Measurements from ENCODE around the gene STAC3.

The STAC3 gene

GRCh38 chr12:57212701-57213057 is 38.3 kb downstream of the STAC3 start:
- peaks cover 37 to 60% of the 10 kb centered on the region in 2 donors for H3K27me3 Mint-ChIP-seq
- H3K36me3 Mint-ChIP-seq (ENCODE audit: insufficient read depth), result peaks cover 21% of the 10 kb centered on the region
- no peaks in the 10 kb centered on the region for H3K9me3 Mint-ChIP-seq
- no peak for ATAC-seq (replicated peaks)
- H3K4me3 Mint-ChIP-seq, result no peak overlapping the region
- DNase-seq, result no peak
- no peak overlapping the region for H3K27ac Mint-ChIP-seq
- H3K4me1 Mint-ChIP-seq (ENCODE audit: low read depth in 2 of 2), result peaks cover 31 to 33% of the 10 kb centered on the region in 2 donors

- Mint-ChIP-seq H3K27ac (no peak overlapping the region), H3K4me3 (no peak overlapping the region), H3K9me3 (no peaks in the 10 kb centered on the region), H3K36me3 (ENCODE audit: insufficient read depth) (peaks cover 18% of the 10 kb centered on the region), H3K4me1 (ENCODE audit: low read depth in 2 of 2) (peaks cover 26% of the 10 kb centered on the region in 2 donors), H3K27me3 (peaks cover 31 to 53% of the 10 kb centered on the region in 2 donors)
- ATAC-seq (replicated peaks) (no peak), DNase-seq (no peak)
Measured at GRCh38 chr12:57211791-57212700, 38.9 kb downstream of the STAC3 start.

GRCh38 chr12:57210926-57211692 is 39.9 kb downstream of the STAC3 start:
- Mint-ChIP-seq H3K27ac (no peak overlapping the region), H3K4me3 (no peak overlapping the region), H3K9me3 (no peaks in the 10 kb centered on the region), H3K27me3 (peaks cover 30 to 50% of the 10 kb centered on the region in 2 donors), H3K4me1 (ENCODE audit: low read depth in 2 of 2) (peaks cover 26% of the 10 kb centered on the region in 2 donors), H3K36me3 (ENCODE audit: insufficient read depth) (peaks cover 18% of the 10 kb centered on the region)
- DNase-seq (no peak), ATAC-seq (replicated peaks) (no peak)

- Mint-ChIP-seq H3K4me3 (no peak overlapping the region), H3K4me1 (ENCODE audit: low read depth in 2 of 2) (peaks cover 20% of the 10 kb centered on the region in 2 donors), H3K27ac (no peak overlapping the region), H3K9me3 (no peaks in the 10 kb centered on the region), H3K36me3 (ENCODE audit: insufficient read depth) (peaks cover 14% of the 10 kb centered on the region), H3K27me3 (peaks cover 23 to 44% of the 10 kb centered on the region in 2 donors)
- ATAC-seq (replicated peaks), result no peak
- no peak for DNase-seq
Measured at GRCh38 chr12:57210461-57210860, 40.5 kb downstream of the STAC3 start.

GRCh38 chr12:57209916-57210315 is 41.1 kb downstream of the STAC3 start:
- no peaks in the 10 kb centered on the region for H3K9me3 Mint-ChIP-seq
- peaks cover 18 to 38% of the 10 kb centered on the region in 2 donors for H3K27me3 Mint-ChIP-seq
- no peak for ATAC-seq (replicated peaks)
- no peak overlapping the region for H3K4me3 Mint-ChIP-seq
- DNase-seq, result no peak
- H3K27ac Mint-ChIP-seq, result no peak overlapping the region
- peaks cover 15 to 16% of the 10 kb centered on the region in 2 donors for H3K4me1 Mint-ChIP-seq (ENCODE audit: low read depth in 2 of 2)
- H3K36me3 Mint-ChIP-seq (ENCODE audit: insufficient read depth), result peaks cover 11% of the 10 kb centered on the region

- no peak for DNase-seq
- Mint-ChIP-seq H3K27ac (no peak overlapping the region), H3K9me3 (no peaks in the 10 kb centered on the region), H3K27me3 (peaks cover 6 to 26% of the 10 kb centered on the region in 2 donors), H3K4me1 (ENCODE audit: low read depth in 2 of 2) (peaks cover 5% of the 10 kb centered on the region in 2 donors), H3K36me3 (ENCODE audit: insufficient read depth) (peaks cover 11% of the 10 kb centered on the region), H3K4me3 (no peak overlapping the region)
- no peak for ATAC-seq (replicated peaks)
Measured at GRCh38 chr12:57208631-57209282, 42.2 kb downstream of the STAC3 start.

GRCh38 chr12:57207731-57208630 is 43.0 kb downstream of the STAC3 start:
- Mint-ChIP-seq H3K27ac (no peak overlapping the region), H3K36me3 (ENCODE audit: insufficient read depth) (peaks cover 4% of the 10 kb centered on the region), H3K9me3 (no peaks in the 10 kb centered on the region), H3K4me1 (ENCODE audit: low read depth in 2 of 2) (no peaks in the 10 kb centered on the region), H3K4me3 (no peak overlapping the region), H3K27me3 (peaks cover 0 to 19% of the 10 kb centered on the region in 2 donors)
- ATAC-seq (replicated peaks), result no peak
- DNase-seq, result no peak

- no peaks in the 10 kb centered on the region for H3K4me1 Mint-ChIP-seq (ENCODE audit: low read depth in 2 of 2)
- no peaks in the 10 kb centered on the region for H3K9me3 Mint-ChIP-seq
- H3K4me3 Mint-ChIP-seq, result no peak overlapping the region
- no peak for ATAC-seq (replicated peaks)
- no peak overlapping the region for H3K27ac Mint-ChIP-seq
- DNase-seq, result no peak
- H3K27me3 Mint-ChIP-seq, result peaks cover 0 to 11% of the 10 kb centered on the region in 2 donors
- H3K36me3 Mint-ChIP-seq (ENCODE audit: insufficient read depth), result no peaks in the 10 kb centered on the region
Measured at GRCh38 chr12:57205931-57206330, 45.1 kb downstream of the STAC3 start.

GRCh38 chr12:57205186-57205585 is 45.8 kb downstream of the STAC3 start:
- DNase-seq, result no peak
- Mint-ChIP-seq H3K27me3 (peaks cover 0 to 3% of the 10 kb centered on the region in 2 donors), H3K4me1 (ENCODE audit: low read depth in 2 of 2) (no peaks in the 10 kb centered on the region), H3K27ac (no peak overlapping the region), H3K36me3 (ENCODE audit: insufficient read depth) (no peaks in the 10 kb centered on the region), H3K4me3 (no peak overlapping the region), H3K9me3 (no peaks in the 10 kb centered on the region)
- ATAC-seq (replicated peaks), result no peak

GRCh38 chr12:57204454-57204853 is 46.5 kb downstream of the STAC3 start:
- H3K9me3 Mint-ChIP-seq, result no peaks in the 10 kb centered on the region
- no peaks in the 10 kb centered on the region for H3K27me3 Mint-ChIP-seq
- no peak overlapping the region for H3K27ac Mint-ChIP-seq
- H3K4me1 Mint-ChIP-seq (ENCODE audit: low read depth in 2 of 2), result no peaks in the 10 kb centered on the region
- no peak overlapping the region for H3K4me3 Mint-ChIP-seq
- DNase-seq (no peak), ATAC-seq (replicated peaks) (no peak)
- no peaks in the 10 kb centered on the region for H3K36me3 Mint-ChIP-seq (ENCODE audit: insufficient read depth)

GRCh38 chr12:57203791-57204190 is 47.2 kb downstream of the STAC3 start:
- Mint-ChIP-seq H3K4me3 (no peak overlapping the region), H3K27me3 (no peaks in the 10 kb centered on the region), H3K36me3 (ENCODE audit: insufficient read depth) (no peaks in the 10 kb centered on the region), H3K9me3 (no peaks in the 10 kb centered on the region), H3K27ac (no peak overlapping the region), H3K4me1 (ENCODE audit: low read depth in 2 of 2) (no peaks in the 10 kb centered on the region)
- DNase-seq (no peak), ATAC-seq (replicated peaks) (no peak)

GRCh38 chr12:57203201-57203600 is 47.8 kb downstream of the STAC3 start:
- no peak for ATAC-seq (replicated peaks)
- no peak overlapping the region for H3K4me3 Mint-ChIP-seq
- H3K36me3 Mint-ChIP-seq (ENCODE audit: insufficient read depth), result no peaks in the 10 kb centered on the region
- no peak for DNase-seq
- H3K4me1 Mint-ChIP-seq (ENCODE audit: low read depth in 2 of 2), result no peaks in the 10 kb centered on the region
- H3K9me3 Mint-ChIP-seq, result no peaks in the 10 kb centered on the region
- no peaks in the 10 kb centered on the region for H3K27me3 Mint-ChIP-seq
- no peak overlapping the region for H3K27ac Mint-ChIP-seq

- Mint-ChIP-seq H3K4me3 (no peak overlapping the region), H3K27me3 (no peaks in the 10 kb centered on the region), H3K27ac (no peak overlapping the region), H3K4me1 (ENCODE audit: low read depth in 2 of 2) (no peaks in the 10 kb centered on the region), H3K9me3 (no peaks in the 10 kb centered on the region), H3K36me3 (ENCODE audit: insufficient read depth) (no peaks in the 10 kb centered on the region)
- DNase-seq, result no peak
- ATAC-seq (replicated peaks), result no peak
Measured at GRCh38 chr12:57202321-57202720, 48.7 kb downstream of the STAC3 start.

Measured in effector memory CD8-positive, alpha-beta T cell (primary cell).